ENCODE measurements around the gene GRK6. TPM values are rescaled to one million over a fixed set of nuclear protein-coding genes. Genes with fewer than 3 reads are reported as not detected.

The GRK6 gene
- total RNA-seq, 1 experiment from 2014 or later = 75.2 TPM

DNA sequence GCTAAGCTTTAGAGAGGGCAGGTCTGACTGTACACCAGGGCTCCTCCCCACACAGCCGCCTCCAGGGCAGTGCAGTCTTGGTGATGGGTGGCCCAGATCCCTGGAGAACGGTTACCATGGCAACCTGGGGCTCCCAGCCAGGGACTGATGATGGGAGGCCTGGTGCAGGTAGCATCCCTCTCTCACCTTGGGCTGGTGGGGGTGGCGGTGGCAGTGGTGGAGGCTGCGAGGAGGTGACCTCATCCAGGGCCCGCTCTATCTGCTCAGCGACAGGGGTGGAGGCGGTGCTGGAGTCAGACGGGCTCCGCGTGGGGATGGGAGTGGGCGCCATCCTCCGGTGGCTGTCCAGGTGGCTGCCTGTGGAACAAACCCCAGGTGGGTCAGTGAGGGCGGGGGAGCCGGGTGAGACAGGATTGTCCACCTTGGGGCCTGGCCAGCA is 32.5 kb downstream of the GRK6 start:
- no peak overlapping the region for H3K14ac ChIP-seq (ENCODE audit: insufficient read depth, low read length)
- Mint-ChIP-seq H3K4me1 (peaks cover 7 to 13% of the 10 kb centered on the region in 2 experiments), H3K27me3 (ENCODE audit: low read depth) (peaks cover 3% of the 10 kb centered on the region; the same call in 1 of the 2 replicates), H3K36me3 (ENCODE audit: insufficient read depth in 1 of 3, low read depth in 3 of 3) (peaks cover 37 to 59% (median 58%) of the 10 kb centered on the region in 3 experiments), H3K9me3 (no peaks in the 10 kb centered on the region; a peak in 1 of 5 replicates), H3K4me3 (no peak overlapping the region), H3K27ac (no peak overlapping the region)
- H3K23ac ChIP-seq (ENCODE audit: insufficient read length, low read depth, low read length) = no peak overlapping the region
- H3K79me2 ChIP-seq (ENCODE audit: insufficient read depth, low read length) = no peaks in the 10 kb centered on the region
- no peak overlapping the region for H4K8ac ChIP-seq (replicated peaks; ENCODE audit: insufficient read length, low read depth, low read length)
- H3K4ac ChIP-seq (ENCODE audit: low read depth, low read length) = no peak overlapping the region
- H4K20me1 ChIP-seq (ENCODE audit: control insufficient read depth, insufficient read depth, insufficient read length) = no peaks in the 10 kb centered on the region
- no peak overlapping the region for H4K91ac ChIP-seq (ENCODE audit: insufficient read length, low read depth, low read length)
- DNase-seq = no peak
- H3K9me3 ChIP-seq (ENCODE audit: control insufficient read depth, low read depth, low read length) = no peaks in the 10 kb centered on the region
- no CpG with 5 or more reads among the region's 14 CpGs for WGBS (ENCODE audit: extremely low coverage, insufficient read length, low lambda C conversion rate)
- H2BK15ac ChIP-seq (ENCODE audit: low read depth, low read length) = no peak overlapping the region
- TF ChIP-seq CTCF (conservative IDR thresholded peaks at IDR 0.05) = no peak
- H3K56ac ChIP-seq (ENCODE audit: insufficient read length, low read depth, low read length) = no peak overlapping the region
- no peak overlapping the region for H2BK12ac ChIP-seq (ENCODE audit: insufficient read length, low read depth, low read length)
- no peak overlapping the region for H3T11ph ChIP-seq (ENCODE audit: low read length)
- no peak overlapping the region for H4K5ac ChIP-seq (ENCODE audit: insufficient read length, low read depth, low read length)
- no peak overlapping the region for H3K18ac ChIP-seq (ENCODE audit: insufficient read length, low read depth, low read length)
- peaks cover 11% of the 10 kb centered on the region for H3K23me2 ChIP-seq (ENCODE audit: insufficient read length, low read depth, low read length, poor library complexity, severe bottlenecking)
- no peak overlapping the region for H2AFZ ChIP-seq (ENCODE audit: low read length)
- H3K27me3 ChIP-seq (ENCODE audit: insufficient read depth, low read length) = no peaks in the 10 kb centered on the region
- no peak overlapping the region for H2BK5ac ChIP-seq (ENCODE audit: insufficient read length, low read length)
- no peak overlapping the region for H2AK5ac ChIP-seq (ENCODE audit: insufficient read length, low read length)
- H3K27ac ChIP-seq (ENCODE audit: insufficient read length, low read depth, low read length) = no peak overlapping the region
- no peak overlapping the region for H2BK20ac ChIP-seq (ENCODE audit: low read depth, low read length, poor library complexity, severe bottlenecking)
- H2BK120ac ChIP-seq (ENCODE audit: low read depth, low read length, poor library complexity, severe bottlenecking) = no peak overlapping the region
- no peak overlapping the region for H3K4me2 ChIP-seq (ENCODE audit: insufficient read depth, insufficient read length, low read length)
- no peaks in the 10 kb centered on the region for H3K4me1 ChIP-seq (ENCODE audit: insufficient read depth, low read length)
- H3K9ac ChIP-seq (ENCODE audit: extremely low read depth, insufficient read length, low read length) = no peak overlapping the region
- H3K79me1 ChIP-seq (ENCODE audit: insufficient read depth, low read depth, low read length, poor library complexity, severe bottlenecking) = no peaks in the 10 kb centered on the region
